ENCODE results near the gene HOXD11. TPM values are rescaled to one million over a fixed set of nuclear protein-coding genes. Genes with fewer than 3 reads are reported as not detected.

The HOXD11 gene
- total RNA-seq, 1 donor from 2014 or later: not detected

DNA sequence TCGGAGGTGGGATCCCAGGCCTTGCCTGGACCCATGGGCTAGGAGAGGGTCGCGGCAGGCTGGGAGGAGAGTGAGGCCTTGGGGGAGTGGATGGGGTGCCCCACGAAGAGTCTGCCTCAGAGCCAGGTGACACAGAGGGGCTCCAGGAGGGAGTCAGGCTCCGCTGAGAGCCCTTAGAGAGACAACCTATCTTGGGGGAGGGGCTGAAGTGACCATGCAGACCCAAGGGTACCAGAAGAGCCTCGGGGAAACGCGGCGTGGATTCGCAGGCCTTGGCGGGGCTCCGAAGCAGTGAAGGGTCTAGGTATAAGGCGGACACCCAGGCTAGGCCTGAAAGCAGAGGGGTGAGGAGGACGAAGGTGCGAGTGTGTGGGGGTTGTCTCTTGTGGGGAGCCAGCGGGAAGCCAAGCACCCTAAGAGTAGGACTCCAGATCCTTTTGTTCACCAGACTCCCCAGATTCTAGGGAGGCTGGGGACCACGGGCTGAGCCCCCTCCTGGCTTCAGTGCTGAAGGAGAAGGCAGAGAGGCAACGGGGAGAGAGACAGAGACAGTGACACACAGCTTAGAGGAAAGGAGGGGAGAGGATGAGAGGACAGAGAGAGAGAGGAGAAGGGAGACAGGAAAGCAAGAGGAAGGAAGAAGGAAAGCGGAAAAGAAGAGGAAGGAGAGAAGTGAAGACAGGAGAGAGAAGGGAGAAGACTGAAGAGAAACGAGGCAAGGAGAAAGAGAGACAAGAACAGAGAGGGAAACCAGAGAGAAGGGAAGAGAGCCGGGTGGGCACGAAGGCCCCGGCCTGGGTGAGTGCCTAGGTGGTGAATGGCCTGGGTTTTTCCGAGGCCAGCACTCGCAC is 1.1 kb upstream of the HOXD11 start:
- Histone ChIP-seq H3K4me1 (peaks cover 29% of the 10 kb centered on the region), H3K36me3 (no peaks in the 10 kb centered on the region), H3K9me3 (no peaks in the 10 kb centered on the region), H3K27ac (no peak overlapping the region), H3K27me3 (ENCODE audit: low read depth) (peaks cover 98% of the 10 kb centered on the region), H3K4me3 (no peak overlapping the region)
- no peak for ATAC-seq
- no peak for DNase-seq
- intact Hi-C loops (cut with DNase I): no loop called here
- no peak for TF ChIP-seq CTCF (IDR thresholded peaks at IDR 0.05)

- Histone ChIP-seq H3K27me3 (ENCODE audit: low read depth) (peaks cover 98% of the 10 kb centered on the region), H3K4me3 (no peak overlapping the region), H3K27ac (no peak overlapping the region), H3K36me3 (no peaks in the 10 kb centered on the region), H3K4me1 (peaks cover 29% of the 10 kb centered on the region), H3K9me3 (no peaks in the 10 kb centered on the region)
- TF ChIP-seq CTCF (IDR thresholded peaks at IDR 0.05): no peak
- no peak for ATAC-seq
- intact Hi-C loops (cut with DNase I): no loop called here
- DNase-seq: no peak
These were observed 676 bp downstream of the HOXD11 start for GRCh38 chr2:176107731-176108181.

DNA sequence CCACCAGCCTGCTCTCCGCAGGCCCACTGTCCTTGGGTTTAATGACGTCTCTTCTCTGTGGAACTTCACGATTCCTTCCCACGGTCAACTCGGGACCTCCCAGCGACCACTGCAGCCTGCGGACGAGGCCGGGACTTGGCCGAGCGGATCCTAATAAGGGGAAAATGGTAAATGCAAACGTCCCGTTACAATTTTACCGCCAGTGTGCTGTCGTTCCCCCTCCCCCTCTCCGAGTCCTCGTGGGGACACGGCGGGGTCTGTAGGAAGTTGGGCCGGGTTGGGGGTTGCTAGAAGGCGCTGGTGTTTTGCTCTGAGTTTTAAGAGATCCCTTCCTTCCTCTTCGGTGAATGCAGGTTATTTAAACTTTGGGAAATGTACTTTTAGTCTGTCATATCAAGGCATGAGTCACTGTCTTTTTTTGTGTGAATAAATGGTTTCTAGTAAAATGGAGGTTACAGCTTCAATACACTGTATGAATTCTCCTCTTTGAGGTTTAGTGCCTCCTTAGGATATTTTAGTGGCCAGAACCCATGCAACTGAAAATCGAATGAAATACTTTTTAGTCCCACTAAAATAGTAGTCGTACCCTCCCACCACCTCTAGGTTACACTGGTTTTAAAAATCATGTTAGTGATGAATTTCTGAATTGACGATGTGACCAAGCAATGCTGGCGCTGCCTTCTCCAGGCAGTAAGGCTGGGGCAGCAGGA is 2.3 kb downstream of the HOXD11 start:
- TF ChIP-seq CTCF (IDR thresholded peaks at IDR 0.05): no peak
- no peak overlapping the region for H3K4me3 ChIP-seq

DNA sequence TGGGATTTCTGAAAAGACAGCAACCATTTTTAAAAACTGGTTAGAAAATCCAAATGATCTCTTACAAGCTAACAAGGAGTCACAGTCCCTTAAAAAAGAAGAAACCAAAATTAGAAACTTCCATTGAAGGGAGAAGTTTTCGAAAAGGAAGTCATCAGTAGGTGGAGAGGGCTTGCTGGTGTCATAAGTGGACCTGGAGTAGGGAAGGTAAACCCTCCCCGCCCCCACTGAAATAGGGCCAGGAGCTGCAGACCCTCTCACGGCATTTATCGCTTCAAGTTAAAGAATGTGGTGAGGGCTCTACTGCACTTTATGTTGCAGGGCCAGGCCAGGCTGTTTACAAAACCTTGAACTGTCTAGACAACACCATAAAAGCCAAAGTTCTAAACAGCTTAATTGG is 2.9 kb downstream of the HOXD11 start:
- H3K27ac ChIP-seq: no peak overlapping the region
- H3K4me1 ChIP-seq: peaks cover 19% of the 10 kb centered on the region
- peaks cover 98% of the 10 kb centered on the region for H3K27me3 ChIP-seq (ENCODE audit: low read depth)
- no peaks in the 10 kb centered on the region for H3K9me3 ChIP-seq
- no peak for TF ChIP-seq CTCF (IDR thresholded peaks at IDR 0.05)
- H3K4me3 ChIP-seq: no peak overlapping the region
- intact Hi-C loops (cut with DNase I): no loop called here
- no peak for ATAC-seq
- DNase-seq: no peak
- no peaks in the 10 kb centered on the region for H3K36me3 ChIP-seq

More for the DNA sequence above, 2.3 kb downstream of the HOXD11 start:
- Histone ChIP-seq H3K27me3 (ENCODE audit: low read depth) (peaks cover 98% of the 10 kb centered on the region), H3K27ac (no peak overlapping the region), H3K36me3 (no peaks in the 10 kb centered on the region), H3K9me3 (no peaks in the 10 kb centered on the region), H3K4me1 (peaks cover 25% of the 10 kb centered on the region)
- ATAC-seq: no peak
- intact Hi-C loops (cut with DNase I): no loop called here
- no peak for DNase-seq

DNA sequence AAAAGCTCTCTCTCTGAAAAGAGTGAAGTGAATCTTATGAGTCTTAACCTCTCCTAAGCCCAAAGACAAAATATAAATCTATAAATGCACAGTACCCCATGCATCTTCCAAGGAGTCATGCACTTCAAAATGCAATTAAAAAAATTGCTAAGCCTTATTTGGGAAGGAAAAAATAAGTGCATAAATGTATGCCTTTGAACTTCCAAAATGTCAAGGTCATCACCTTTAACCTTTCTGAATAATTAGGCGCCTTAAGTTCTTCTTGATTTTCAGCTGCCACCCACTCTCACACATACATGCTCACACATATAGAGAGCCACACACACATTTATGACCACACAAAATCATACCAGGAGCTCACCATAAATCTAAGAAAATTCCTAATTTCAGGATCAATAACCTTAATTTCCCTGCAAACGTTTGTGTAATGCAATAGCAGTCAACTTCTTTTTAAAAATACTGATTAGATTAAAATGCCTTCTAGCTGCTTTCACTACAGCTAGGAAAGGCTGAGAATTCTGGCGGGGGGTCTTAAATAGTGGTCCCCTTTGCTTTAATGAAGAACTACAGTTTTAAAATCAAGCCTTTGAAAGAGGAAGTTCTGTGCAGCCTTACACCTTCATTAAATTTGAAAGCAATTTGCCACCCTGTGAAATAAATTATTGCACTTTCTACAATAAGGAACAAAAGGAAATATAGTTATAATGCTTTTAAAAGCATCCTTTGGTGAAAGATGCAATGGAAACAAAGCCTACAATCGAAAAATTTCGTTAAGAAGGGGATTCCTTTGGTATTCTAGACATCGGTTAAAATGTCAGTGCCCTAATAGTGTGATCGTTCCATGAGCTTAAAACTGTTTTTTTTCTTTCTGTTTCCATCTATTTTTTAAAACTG is 3.6 kb downstream of the HOXD11 start:
- TF ChIP-seq CTCF (IDR thresholded peaks at IDR 0.05): no peak
- DNase-seq (no peak), ATAC-seq (no peak)
- Histone ChIP-seq H3K27me3 (ENCODE audit: low read depth) (peaks cover 98% of the 10 kb centered on the region), H3K36me3 (no peaks in the 10 kb centered on the region), H3K9me3 (no peaks in the 10 kb centered on the region), H3K4me3 (no peak overlapping the region), H3K4me1 (peaks cover 19% of the 10 kb centered on the region), H3K27ac (no peak overlapping the region)
- intact Hi-C loops (cut with DNase I): no loop called here

All from lower lobe of right lung (tissue), 2 donors.